Ishikawa (cell line): ENCODE measurements around the gene CHGA.

ENCODE experiments used
- CEBPB ChIP-seq: IDR thresholded peaks from 2 replicates; pipeline ENCODE4 v1.6.1; 2012
- CREB1 ChIP-seq: IDR thresholded peaks from 2 replicates; pipeline ENCODE4 v1.6.1; 2012; ENCODE audit warnings: low read depth
- EGR1 ChIP-seq: IDR thresholded peaks from 2 replicates; pipeline ENCODE4 v1.6.1; 2012
- EP300 ChIP-seq: IDR thresholded peaks from 2 replicates; pipeline ENCODE4 v1.6.1; 2012; ENCODE audit warnings: borderline replicate concordance
- FOXM1 ChIP-seq: IDR thresholded peaks from 2 replicates; pipeline ENCODE4 v1.6.1; 2012; ENCODE audit warnings: low read depth, borderline replicate concordance
- MAX ChIP-seq: IDR thresholded peaks from 2 replicates; pipeline ENCODE4 v1.6.1; 2012
- NFIC ChIP-seq: IDR thresholded peaks from 2 replicates; pipeline ENCODE4 v1.6.1; 2012
- RAD21 ChIP-seq: IDR thresholded peaks from 2 replicates; pipeline ENCODE4 v1.6.1; 2012; ENCODE audit warnings: low read depth
- REST ChIP-seq: IDR thresholded peaks from 2 replicates; pipeline ENCODE4 v1.6.1; 2012; ENCODE audit warnings: low read depth, mild to moderate bottlenecking
- TAF1 ChIP-seq: IDR thresholded peaks from 2 replicates; pipeline ENCODE4 v1.6.1; 2012; ENCODE audit warnings: low read depth, mild to moderate bottlenecking
- TCF12 ChIP-seq: IDR thresholded peaks from 2 replicates; pipeline ENCODE4 v1.6.1; 2012; ENCODE audit warnings: low read depth
- TEAD4 ChIP-seq: IDR thresholded peaks from 2 replicates; pipeline ENCODE4 v1.6.1; 2012
- YY1 ChIP-seq: IDR thresholded peaks from 2 replicates; pipeline ENCODE4 v1.6.1; 2012; ENCODE audit warnings: low read depth
- ZBTB7A ChIP-seq: IDR thresholded peaks from 2 replicates; pipeline ENCODE4 v1.6.1; 2012; ENCODE audit warnings: low read depth
- TF ChIP-seq, protein P1 (sequence below): IDR thresholded peaks from 2 replicates; pipeline ENCODE4 v1.6.1; 2012

CHGA gene

DNA sequence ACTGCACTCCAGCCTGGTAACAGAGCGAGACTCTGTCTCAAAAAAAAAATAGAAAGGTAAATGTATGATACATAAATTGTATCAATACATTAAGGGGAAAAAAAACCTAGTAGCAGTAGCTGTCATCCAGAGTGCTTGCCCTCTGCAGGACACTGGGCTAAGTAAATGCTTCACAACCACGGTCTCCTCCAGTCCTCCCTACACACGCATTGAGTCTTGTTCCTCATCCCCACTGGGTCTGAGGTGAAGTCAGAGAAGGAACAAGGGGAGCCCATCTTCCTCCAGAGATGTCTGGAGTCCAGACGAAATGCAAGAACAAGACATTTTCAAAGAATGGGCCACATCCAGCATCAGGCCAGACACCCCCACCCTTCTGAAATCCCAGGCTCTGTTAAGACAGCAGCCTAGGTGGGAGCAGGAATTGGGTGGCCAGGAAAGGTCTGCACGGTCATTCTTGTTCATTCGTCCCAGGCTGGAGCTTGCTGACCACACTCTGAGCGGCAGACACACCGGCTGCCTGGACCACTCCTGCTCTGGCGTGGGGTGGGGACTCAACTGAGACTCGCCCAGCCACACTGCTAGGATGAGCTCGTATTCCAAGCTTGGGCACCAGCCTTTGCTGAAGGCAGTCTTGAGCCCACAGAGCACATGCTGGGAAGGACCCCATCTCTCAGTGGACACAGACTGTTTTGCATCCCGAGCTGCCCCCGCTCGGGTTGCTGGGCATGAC lies 45.5 kb downstream of the CHGA start:
- TF ChIP-seq RAD21 (no peak), CEBPB (no peak)

DNA sequence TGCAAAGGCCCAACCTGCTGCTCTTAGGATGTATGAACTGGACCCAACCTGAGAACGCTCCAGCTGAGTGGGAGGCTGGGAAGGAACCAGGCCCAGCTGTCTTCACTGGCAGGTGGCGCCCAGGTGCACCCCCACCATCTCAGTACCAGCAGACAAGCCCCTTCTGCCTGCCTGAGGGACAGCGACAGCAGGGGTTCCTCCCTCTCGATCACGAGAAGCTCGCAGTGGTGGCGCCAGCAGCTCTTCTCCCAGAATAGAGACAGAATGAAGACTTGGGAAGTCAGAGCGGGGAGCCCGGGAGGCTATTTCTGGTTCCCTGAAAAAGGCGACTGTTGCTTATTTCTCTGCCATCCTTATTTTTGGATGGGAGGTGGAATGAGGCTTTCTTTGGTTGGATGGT lies 46.5 kb downstream of the CHGA start:
- TF ChIP-seq CEBPB, result no peak
- TF ChIP-seq MAX, result no peak
- TF ChIP-seq EP300, result no peak
- no peak for TF ChIP-seq TAF1

GRCh38 chr14:92969871-92970270 lies 46.9 kb downstream of the CHGA start:
- TF ChIP-seq NFIC, result 0 out of 2 replicates have a peak, but pooled peaks have one; percentile 21
- no peak for TF ChIP-seq ZBTB7A
- TF ChIP-seq FOXM1, result no peak
- TF ChIP-seq MAX, result peak; percentile 25; the same call in 1 of the 2 replicates
- TF ChIP-seq TCF12, result 0 out of 2 replicates have a peak, but pooled peaks have one; percentile 26
- TF ChIP-seq, protein P1, sequence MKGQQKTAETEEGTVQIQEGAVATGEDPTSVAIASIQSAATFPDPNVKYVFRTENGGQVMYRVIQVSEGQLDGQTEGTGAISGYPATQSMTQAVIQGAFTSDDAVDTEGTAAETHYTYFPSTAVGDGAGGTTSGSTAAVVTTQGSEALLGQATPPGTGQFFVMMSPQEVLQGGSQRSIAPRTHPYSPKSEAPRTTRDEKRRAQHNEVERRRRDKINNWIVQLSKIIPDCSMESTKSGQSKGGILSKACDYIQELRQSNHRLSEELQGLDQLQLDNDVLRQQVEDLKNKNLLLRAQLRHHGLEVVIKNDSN, result peak; percentile 42; the same call in 1 of the 2 replicates

DNA sequence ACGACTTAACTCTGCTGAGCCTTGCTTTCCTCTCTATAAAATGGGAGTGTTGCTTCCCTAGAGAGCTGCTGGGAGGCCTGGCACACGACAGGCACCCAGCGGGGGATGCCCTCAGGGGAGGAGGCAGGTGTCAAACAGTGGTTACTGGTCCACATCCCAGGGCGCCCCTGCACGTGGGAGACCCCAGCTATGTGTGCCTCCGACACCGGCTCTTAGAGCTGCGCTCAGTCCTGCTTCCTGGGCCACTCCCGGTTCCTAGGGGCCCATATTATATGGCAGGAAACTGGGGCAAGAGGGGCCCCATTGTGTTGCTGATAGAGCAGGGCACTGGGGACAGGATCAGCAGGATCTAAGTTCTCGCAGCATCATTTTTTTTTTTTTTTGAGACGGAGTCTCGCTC lies 47.3 kb downstream of the CHGA start:
- TF ChIP-seq TCF12 (0 out of 2 replicates have a peak, but pooled peaks have one; percentile 10), CEBPB (no peak)

- TF ChIP-seq FOXM1, result no peak
- TF ChIP-seq CREB1, result no peak
- TF ChIP-seq REST, result no peak
- TF ChIP-seq ZBTB7A, result no peak
- TF ChIP-seq EP300, result no peak
- no peak for TF ChIP-seq EGR1
- no peak for TF ChIP-seq TEAD4
- TF ChIP-seq RAD21, result no peak
- TF ChIP-seq MAX, result no peak
- TF ChIP-seq YY1, result no peak
- TF ChIP-seq TCF12, result no peak
- TF ChIP-seq, protein P1, result no peak
- no peak for TF ChIP-seq TAF1
- TF ChIP-seq NFIC, result no peak
- TF ChIP-seq CEBPB, result no peak
Measured at GRCh38 chr14:92971601-92972180, 48.7 kb downstream of the CHGA start.

GRCh38 chr14:92973261-92973797 lies 50.4 kb downstream of the CHGA start:
- TF ChIP-seq RAD21, result peak; percentile 56
- no peak for TF ChIP-seq FOXM1

DNA sequence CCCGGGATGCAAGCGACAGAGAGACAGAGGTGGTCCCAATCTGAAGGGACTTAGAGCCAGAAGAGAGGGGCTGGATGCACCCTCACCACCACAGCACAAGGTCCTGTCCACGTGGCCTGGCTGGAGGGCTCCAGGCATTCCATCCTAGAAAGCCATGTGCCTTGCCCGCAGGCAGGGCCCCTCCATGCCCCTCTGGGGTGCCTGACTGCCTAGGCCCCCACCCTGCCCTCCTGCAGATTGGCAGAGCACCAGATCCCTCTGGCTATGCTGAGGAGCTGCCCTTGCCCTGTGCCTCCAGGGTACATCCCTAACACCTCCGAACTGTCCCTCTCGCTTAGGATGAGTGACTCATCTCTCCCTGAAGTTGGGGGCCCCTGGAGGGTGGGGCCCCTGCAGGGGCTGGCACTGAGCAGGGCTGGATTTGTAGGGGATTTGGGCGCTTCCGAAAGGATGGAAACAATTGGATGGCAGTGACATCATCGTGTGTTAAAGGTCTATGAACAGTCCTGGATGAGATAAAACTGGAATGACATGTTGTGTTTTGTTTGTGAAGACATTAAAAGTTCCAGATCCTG lies 50.9 kb downstream of the CHGA start:
- TF ChIP-seq CREB1, result no peak
- no peak for TF ChIP-seq TAF1
- no peak for TF ChIP-seq CEBPB
- TF ChIP-seq YY1, result no peak
- TF ChIP-seq NFIC, result no peak
- no peak for TF ChIP-seq EP300
- TF ChIP-seq ZBTB7A, result no peak
- TF ChIP-seq, protein P1, result no peak
- TF ChIP-seq RAD21, result no peak
- TF ChIP-seq TEAD4, result no peak
- no peak for TF ChIP-seq EGR1
- TF ChIP-seq TCF12, result no peak
- no peak for TF ChIP-seq MAX
- no peak for TF ChIP-seq REST
- TF ChIP-seq FOXM1, result no peak
